Stimulated activated CD8-positive, alpha-beta memory T cell treated with anti-CD3 and anti-CD28 coated beads, Interleukin-15, amount 100 ng/mL, for 48 hours (primary cell): ENCODE results near the gene KCNE5.
"Not testable (repeated sequence)": the region's sequence is repeated elsewhere in the genome, so short reads cannot be mapped to it uniquely, and the experiment has no call there.

Source experiments
- DNase-seq, 2 donors: peaks; one replicate each; pipeline ENCODE4 v3.0.0-alpha.2; 2020; ENCODE audit warnings: low read depth in 2 of 2

The KCNE5 gene

GRCh38 chrX:109614951-109615350 is 10.0 kb downstream of the KCNE5 start:
- no peak for DNase-seq

- DNase-seq = no peak
These were observed 23.5 kb downstream of the KCNE5 start for GRCh38 chrX:109601486-109601885.

GRCh38 chrX:109600237-109600651 is 24.7 kb downstream of the KCNE5 start:
- DNase-seq = no peak

GRCh38 chrX:109596015-109596414 is 29.0 kb downstream of the KCNE5 start:
- DNase-seq = no peak

- DNase-seq = no peak
These were observed 34.8 kb downstream of the KCNE5 start for GRCh38 chrX:109590176-109590575.

GRCh38 chrX:109585488-109585887 is 39.5 kb downstream of the KCNE5 start:
- DNase-seq = no peak

- DNase-seq = no peak
These were observed 46.1 kb downstream of the KCNE5 start for GRCh38 chrX:109578916-109579315.

GRCh38 chrX:109577055-109577454 is 47.9 kb downstream of the KCNE5 start:
- DNase-seq = no peak

- DNase-seq = not testable (repeated sequence)
These were observed 48.9 kb downstream of the KCNE5 start for GRCh38 chrX:109576083-109576482.
